Stomach (tissue), 9 donors: Measurements from ENCODE around the gene BCL2L11. TPM values are rescaled to one million over a fixed set of nuclear protein-coding genes. Genes with fewer than 3 reads are reported as not detected.
A peak's percentile ranks its signal among the peaks of the same experiment; 100 is the strongest.

Source experiments
- DNase-seq, 2 donors: peaks; one replicate each; pipeline versions ENCODE4 v3.0.0 to v3.0.0-alpha.2; 2013 to 2019
- H3K27ac ChIP-seq, 5 donors: fragments of 200-600 bp in 4 of 5; sonication (generic) in 4 of 5; one replicate each; pipeline ENCODE4 v1.5.1; 2013 to 2019; ENCODE audit warnings: mild to moderate bottlenecking in 1 of 5, moderate library complexity in 1 of 5
- H3K27me3 ChIP-seq, 3 donors: fragments of 200-600 bp; sonication (generic); one replicate each; pipeline ENCODE4 v1.5.1; 2017 to 2019; ENCODE audit warnings: mixed run types in 1 of 3
- H3K36me3 ChIP-seq, 4 donors: fragments of 200-600 bp; sonication (generic); 1 replicate in 3 of 4; 2 replicates in 1 of 4; pipeline ENCODE4 v1.5.1; 2016 to 2019
- H3K4me1 ChIP-seq, 4 donors: fragments of 200-600 bp; sonication (generic); one replicate each; pipeline ENCODE4 v1.5.1; 2016 to 2019
- H3K4me3 ChIP-seq, 4 donors: fragments of 200-600 bp; sonication (generic) in 3 of 4; one replicate each; pipeline ENCODE4 v1.5.1; 2016 to 2019; ENCODE audit warnings: mild to moderate bottlenecking in 1 of 4
- H3K9me3 ChIP-seq, 4 donors: fragments of 200-600 bp; sonication (generic); one replicate each; pipeline ENCODE4 v1.5.1; 2016 to 2019
- CTCF ChIP-seq, 7 experiments: fragments of 450-650 bp in 4 of 7; fragments of 200-600 bp in 3 of 7; sonication (generic) in 3 of 7; IDR thresholded peaks; one replicate each; pipeline ENCODE4 v1.5.1; 2016 to 2019; ENCODE audit warnings: antibody characterized with exemption in 7 of 7, control low read depth in 2 of 7, mild to moderate bottlenecking in 1 of 7
- EP300 ChIP-seq: sonication (generic); formaldehyde crosslinking; IDR thresholded peaks from one replicate; pipeline ENCODE4 v1.6.1; 2017; ENCODE audit warnings: antibody characterized with exemption
- POLR2A ChIP-seq, 4 donors: fragments of 450-650 bp; IDR thresholded peaks; one replicate each; pipeline ENCODE4 v1.6.1; 2016; ENCODE audit warnings: antibody characterized with exemption in 4 of 4, control low read depth in 2 of 4, mild to moderate bottlenecking in 1 of 4, moderate library complexity in 1 of 4
- POLR2AphosphoS5 ChIP-seq, 3 donors: sonication (generic); formaldehyde crosslinking; IDR thresholded peaks; one replicate each; pipeline ENCODE4 v1.6.1; 2016; ENCODE audit warnings: antibody characterized with exemption in 3 of 3
- WGBS, 5 donors: extraction: QIAGEN DNeasy Blood & Tissue Kit in 3 of 5; methylation state at CpG; one replicate each; pipeline versions ENCODE4 v1.1.5 to v1.1.7; 2013 to 2018; 5-methylcytosine and 5-hydroxymethylcytosine counted together
- intact Hi-C: fragments of 100-400 bp; cut with DNase I; formaldehyde crosslinking; loops from one replicate; pipeline ENCODE4 v1.15.1; 2023; ENCODE audit warnings: low total_unique reads
- polyA plus RNA-seq, 3 donors: library from polyadenylated mRNA; stranded (reverse); fragments of 200-250 nt; gene quantifications; one replicate each; pipeline ENCODE4 v1.2.3, GENCODE V29; 2013
- total RNA-seq, 5 donors: library from RNA; depleted of rRNA; stranded (reverse); fragments of >200 nt; gene quantifications; one replicate each; pipeline versions ENCODE4 v1.1.0 to v1.2.3, GENCODE V29; 2014 to 2016
- donor health status: healthy with polysubstance abuse.
- donor health status: Bipolar disorder and iron deficiency.
- donor health status: healthy.

Gene BCL2L11
- total and polyA plus RNA-seq, 8 donors, result 0.29 to 41.2 (median 4.8) TPM

GRCh38 chr2:111128096-111128495 is 7.4 kb downstream of the BCL2L11 start:
- H3K27ac ChIP-seq, result no peak overlapping the region
- H3K4me3 ChIP-seq, result no peak overlapping the region
- peaks cover 0 to 69% (median 51%) of the 10 kb centered on the region in 4 donors for H3K36me3 ChIP-seq
- no peak for DNase-seq
- no peaks in the 10 kb centered on the region for H3K9me3 ChIP-seq
- intact Hi-C loops, result no loop called here
- TF ChIP-seq EP300 (no peak), CTCF (IDR thresholded peaks at IDR 0.05) (no peak)
- H3K4me1 ChIP-seq, result peaks cover 0 to 37% (median 23%) of the 10 kb centered on the region in 4 donors
- WGBS, 5 donors, result 81 to 93% (median 90%) methylated on average over 2 of the region's 2 CpGs
- no peaks in the 10 kb centered on the region for H3K27me3 ChIP-seq

GRCh38 chr2:111133603-111134002 is 12.9 kb downstream of the BCL2L11 start:
- peaks cover 0 to 54% (median 29%) of the 10 kb centered on the region in 4 donors for H3K36me3 ChIP-seq
- H3K4me3 ChIP-seq, result no peak overlapping the region
- no peak for DNase-seq
- H3K4me1 ChIP-seq, result peaks cover 0 to 24% (median 9%) of the 10 kb centered on the region in 4 donors
- no peaks in the 10 kb centered on the region for H3K27me3 ChIP-seq
- H3K27ac ChIP-seq, result no peak overlapping the region
- WGBS, 5 donors, result 77 to 89% (median 86%) methylated on average over 2 of the region's 2 CpGs
- TF ChIP-seq CTCF (IDR thresholded peaks at IDR 0.05), result no peak
- no peak for TF ChIP-seq POLR2AphosphoS5 (IDR thresholded peaks at IDR 0.05)
- no peak for TF ChIP-seq EP300
- TF ChIP-seq POLR2A (IDR thresholded peaks at IDR 0.05), result no peak
- intact Hi-C loops, result no loop called here
- no peaks in the 10 kb centered on the region for H3K9me3 ChIP-seq

- Histone ChIP-seq H3K4me1 (peaks cover 0 to 24% (median 9%) of the 10 kb centered on the region in 4 donors), H3K4me3 (no peak overlapping the region), H3K27me3 (no peaks in the 10 kb centered on the region), H3K9me3 (no peaks in the 10 kb centered on the region), H3K36me3 (peaks cover 0 to 50% (median 27%) of the 10 kb centered on the region in 4 donors), H3K27ac (no peak overlapping the region)
- TF ChIP-seq CTCF (IDR thresholded peaks at IDR 0.05), result peak in 1 of 7 experiments; percentile 38
- TF ChIP-seq POLR2A (IDR thresholded peaks at IDR 0.05), result no peak
- TF ChIP-seq EP300, result no peak
- TF ChIP-seq POLR2AphosphoS5 (IDR thresholded peaks at IDR 0.05), result no peak
- intact Hi-C loops, result no loop called here
- 71 to 100% (median 95%) methylated on average over 2 of the region's 2 CpGs for WGBS, 5 donors
- DNase-seq, result no peak
Observed at GRCh38 chr2:111134055-111134454, 13.3 kb downstream of the BCL2L11 start.

- TF ChIP-seq EP300, result no peak
- TF ChIP-seq POLR2AphosphoS5 (IDR thresholded peaks at IDR 0.05), result no peak
- no peak for TF ChIP-seq POLR2A (IDR thresholded peaks at IDR 0.05)
- TF ChIP-seq CTCF (IDR thresholded peaks at IDR 0.05), result no peak
- Histone ChIP-seq H3K4me3 (no peak overlapping the region), H3K36me3 (peaks cover 0 to 40% (median 16%) of the 10 kb centered on the region in 4 donors), H3K27me3 (no peaks in the 10 kb centered on the region), H3K4me1 (peaks cover 0 to 33% (median 19%) of the 10 kb centered on the region in 4 donors), H3K9me3 (no peaks in the 10 kb centered on the region), H3K27ac (no peak overlapping the region)
- no peak for DNase-seq
- intact Hi-C loops, result no loop called here
- 86 to 100% (median 92%) methylated on average over 3 of the region's 3 CpGs for WGBS, 5 donors
Observed at GRCh38 chr2:111135237-111135909, 14.7 kb downstream of the BCL2L11 start.
